Heart right ventricle (tissue), 16 donors: ENCODE measurements around the gene FSTL5. TPM values are rescaled to one million over a fixed set of nuclear protein-coding genes. Genes with fewer than 3 reads are reported as not detected.

Experiments used
- ATAC-seq, 8 donors: fragments of 200-7000 bp; cut with Tn5 transposase; one replicate each; pipeline ENCODE4 v1.9.1; 2020; ENCODE audit warnings: mild to moderate bottlenecking in 8 of 8, moderate library complexity in 8 of 8, moderate number of reproducible peaks in 1 of 8
- DNase-seq, 2 donors: peaks; one replicate each; pipeline ENCODE4 v3.0.0-alpha.2; 2020
- H3K27ac ChIP-seq, 10 donors: fragments of 200-600 bp; sonication (generic) in 2 of 10; one replicate each; pipeline versions ENCODE4 v1.5.0 to v1.8.0; 2020 to 2022; ENCODE audit warnings: mild to moderate bottlenecking in 3 of 10
- H3K27me3 ChIP-seq, 7 donors: fragments of 200-600 bp; one replicate each; pipeline ENCODE4 v1.8.0; 2021 to 2022; ENCODE audit warnings: mild to moderate bottlenecking in 2 of 7
- H3K36me3 ChIP-seq, 9 donors: fragments of 200-600 bp; sonication (generic) in 1 of 9; one replicate each; pipeline versions ENCODE4 v1.5.0 to v1.8.0; 2020 to 2022; ENCODE audit warnings: mild to moderate bottlenecking in 2 of 9
- H3K4me1 ChIP-seq, 9 donors: fragments of 200-600 bp; sonication (generic) in 1 of 9; one replicate each; pipeline versions ENCODE4 v1.5.0 to v1.8.0; 2020 to 2022; ENCODE audit warnings: mild to moderate bottlenecking in 4 of 9
- H3K4me3 ChIP-seq, 10 donors: fragments of 200-600 bp; sonication (generic) in 2 of 10; one replicate each; pipeline versions ENCODE4 v1.5.0 to v1.8.0; 2020 to 2022; ENCODE audit warnings: mild to moderate bottlenecking in 7 of 10, moderate library complexity in 2 of 10
- H3K9me3 ChIP-seq, 11 donors: fragments of 200-600 bp in 10 of 11; sonication (generic) in 2 of 11; one replicate each; pipeline versions ENCODE4 v1.5.0 to v1.8.0; 2013 to 2022; ENCODE audit warnings: mild to moderate bottlenecking in 2 of 11, control low read depth in 1 of 11, moderate library complexity in 1 of 11
- CTCF ChIP-seq, 9 donors: fragments of 200-600 bp; sonication (generic) in 2 of 9; IDR thresholded peaks; one replicate each; pipeline versions ENCODE4 v1.5.0 to v1.8.0; 2021 to 2022; ENCODE audit warnings: antibody characterized with exemption in 9 of 9, mild to moderate bottlenecking in 5 of 9, moderate library complexity in 1 of 9
- WGBS, 2 donors: extraction: QIAGEN DNeasy Blood & Tissue Kit; methylation state at CpG; one replicate each; pipeline ENCODE4 v1.1.7; 2013; ENCODE audit warnings: inconsistent platforms in 1 of 2; 5-methylcytosine and 5-hydroxymethylcytosine counted together
- intact Hi-C, 10 donors: fragments of 100-400 bp; cut with DNase I; formaldehyde crosslinking; loops; one replicate each; pipeline versions ENCODE4 v1.11.1 to v1.14.2; 2022
- polyA plus RNA-seq, 2 donors: library from polyadenylated mRNA; stranded (reverse); fragments of 200-250 nt; gene quantifications; one replicate each; pipeline ENCODE4 v1.2.3, GENCODE V29; 2013
- total RNA-seq, 10 donors: library from RNA; stranded (reverse); fragmentation: NEBNext Ultra II Directional in 3 of 10; extraction: Animal tissue kit (Norgen Biotek cat#: 25700) in 3 of 10; gene quantifications; one replicate each; pipeline versions ENCODE4 v1.2.1 to v1.2.4, GENCODE V29; 2021 to 2023
- donor health status: Arrhythmogenic right ventricular cardiomyopathy.
- donor health status: ischemic (EF 13 %, LVEDD 7.1; RV severe dilation, severe dysfunction).
- donor health status: healthy with polysubstance abuse.
- donor health status: DM: no; HTN: yes; CAD: no.
- donor health status: DM: no; HTN: no; CAD: no.
- donor health status: ischemic (EF 25% LVEDD 6.9; RV normal size, moderate dysfunction).
- donor health status: ischemic (EF 25% LVEDD 5.7; RV mildly dilated, moderate dysfunction).
- donor health status: healthy.
- donor health status: DM: yes; HTN: yes; CAD: no.
- donor health status: Ischemic cardiomyopathy.
- donor health status: ischemic (EF 35%, LVEDD 5.7; RV mildly dilated, moderate dysfunction).
- donor health status: nonischemic (EF 11% LVEDD 7.7; RV severe dilation, severe dysfunction).
- donor health status: DM: yes; HTN: yes; CAD: no.
- donor health status: PGD.
- donor health status: ischemic (EF 29% LVEDD 5.4; RV normal size, mild dysfunction).
- donor health status: nonischemic (EF 23%, LVEDD 6.1; RV moderate dilation, normal function).

The FSTL5 gene
- total and polyA plus RNA-seq, 12 donors, result 0.01 TPM; not detected in 11

GRCh38 chr4:161850631-161851030 is 313.2 kb downstream of the FSTL5 start:
- H3K4me1 ChIP-seq, result no peaks in the 10 kb centered on the region
- no peaks in the 10 kb centered on the region for H3K36me3 ChIP-seq
- no peak for TF ChIP-seq CTCF (IDR thresholded peaks at IDR 0.05)
- no peak overlapping the region for H3K27ac ChIP-seq
- WGBS, 2 donors, result 25 to 31% methylated on average over 1 of the region's 1 CpG
- no peak for DNase-seq
- H3K4me3 ChIP-seq, result no peak overlapping the region
- ATAC-seq, result no peak
- peaks cover 0 to 18% (median 4%) of the 10 kb centered on the region in 11 donors for H3K9me3 ChIP-seq
- H3K27me3 ChIP-seq, result peaks cover 0 to 4% (median 0%) of the 10 kb centered on the region in 7 donors
- intact Hi-C loops, result loop anchor here in 1 of 10 donors (1.0 kb wide), 1 partner anchor 14 kb away; no protein-coding TSS in a partner anchor

GRCh38 chr4:161841759-161842158 is 322.0 kb downstream of the FSTL5 start:
- no peak overlapping the region for H3K27ac ChIP-seq
- DNase-seq, result no peak
- WGBS, 2 donors, result 67 to 81% methylated on average over 4 of the region's 4 CpGs
- H3K4me1 ChIP-seq, result no peaks in the 10 kb centered on the region
- intact Hi-C loops, result no loop called here
- no peaks in the 10 kb centered on the region for H3K27me3 ChIP-seq
- no peak for TF ChIP-seq CTCF (IDR thresholded peaks at IDR 0.05)
- no peaks in the 10 kb centered on the region for H3K36me3 ChIP-seq
- H3K9me3 ChIP-seq, result peaks cover 0 to 6% (median 0%) of the 10 kb centered on the region in 11 donors
- no peak overlapping the region for H3K4me3 ChIP-seq
- no peak for ATAC-seq

- H3K27me3 ChIP-seq, result no peaks in the 10 kb centered on the region
- peaks cover 0 to under 1% (median 0%) of the 10 kb centered on the region in 11 donors for H3K9me3 ChIP-seq
- H3K36me3 ChIP-seq, result no peaks in the 10 kb centered on the region
- no peaks in the 10 kb centered on the region for H3K4me1 ChIP-seq
- no peak for TF ChIP-seq CTCF (IDR thresholded peaks at IDR 0.05)
- no peak for ATAC-seq
- intact Hi-C loops, result no loop called here
- no peak for DNase-seq
- no peak overlapping the region for H3K4me3 ChIP-seq
- no peak overlapping the region for H3K27ac ChIP-seq
These were observed 334.2 kb downstream of the FSTL5 start for GRCh38 chr4:161829591-161829990.

GRCh38 chr4:161828061-161828460 is 335.7 kb downstream of the FSTL5 start:
- intact Hi-C loops, result no loop called here
- TF ChIP-seq CTCF (IDR thresholded peaks at IDR 0.05), result no peak

More at GRCh38 chr4:161828061-161828460, 335.7 kb downstream of the FSTL5 start:
- H3K36me3 ChIP-seq, result no peaks in the 10 kb centered on the region
- peaks cover 0 to 16% (median 0%) of the 10 kb centered on the region in 11 donors for H3K9me3 ChIP-seq
- H3K27me3 ChIP-seq, result no peaks in the 10 kb centered on the region
- H3K4me1 ChIP-seq, result no peaks in the 10 kb centered on the region
- no peak overlapping the region for H3K27ac ChIP-seq
- ATAC-seq, result no peak
- no peak for DNase-seq
- 35 to 58% methylated on average over 1 of the region's 1 CpG for WGBS, 2 donors
- H3K4me3 ChIP-seq, result no peak overlapping the region
